ENCODE data around the gene UFD1. TPM values are rescaled to one million over a fixed set of nuclear protein-coding genes. Genes with fewer than 3 reads are reported as not detected.

The UFD1 gene
- total RNA-seq, 2 donors from 2014 or later, result 45.7 to 73.6 TPM

GRCh38 chr22:19503367-19503766 is 24.4 kb upstream of the UFD1 start:
- Histone ChIP-seq H3K27ac (no peak overlapping the region), H3K27me3 (no peaks in the 10 kb centered on the region), H3K9ac (ENCODE audit: low read depth in 2 of 2, low read length in 2 of 2) (no peak overlapping the region), H3K36me3 (no peaks in the 10 kb centered on the region), H3K4me1 (no peaks in the 10 kb centered on the region), H3K9me3 (no peaks in the 10 kb centered on the region), H3K4me3 (no peak overlapping the region)
- no peak for DNase-seq
- TF ChIP-seq, protein P1, sequence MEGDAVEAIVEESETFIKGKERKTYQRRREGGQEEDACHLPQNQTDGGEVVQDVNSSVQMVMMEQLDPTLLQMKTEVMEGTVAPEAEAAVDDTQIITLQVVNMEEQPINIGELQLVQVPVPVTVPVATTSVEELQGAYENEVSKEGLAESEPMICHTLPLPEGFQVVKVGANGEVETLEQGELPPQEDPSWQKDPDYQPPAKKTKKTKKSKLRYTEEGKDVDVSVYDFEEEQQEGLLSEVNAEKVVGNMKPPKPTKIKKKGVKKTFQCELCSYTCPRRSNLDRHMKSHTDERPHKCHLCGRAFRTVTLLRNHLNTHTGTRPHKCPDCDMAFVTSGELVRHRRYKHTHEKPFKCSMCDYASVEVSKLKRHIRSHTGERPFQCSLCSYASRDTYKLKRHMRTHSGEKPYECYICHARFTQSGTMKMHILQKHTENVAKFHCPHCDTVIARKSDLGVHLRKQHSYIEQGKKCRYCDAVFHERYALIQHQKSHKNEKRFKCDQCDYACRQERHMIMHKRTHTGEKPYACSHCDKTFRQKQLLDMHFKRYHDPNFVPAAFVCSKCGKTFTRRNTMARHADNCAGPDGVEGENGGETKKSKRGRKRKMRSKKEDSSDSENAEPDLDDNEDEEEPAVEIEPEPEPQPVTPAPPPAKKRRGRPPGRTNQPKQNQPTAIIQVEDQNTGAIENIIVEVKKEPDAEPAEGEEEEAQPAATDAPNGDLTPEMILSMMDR (IDR thresholded peaks at IDR 0.05), result no peak
- intact Hi-C loops (cut with DNase I), result no loop called here

GRCh38 chr22:19501897-19502447 is 23.0 kb upstream of the UFD1 start:
- no peaks in the 10 kb centered on the region for H3K9me3 ChIP-seq
- H3K9ac ChIP-seq (ENCODE audit: low read depth in 2 of 2, low read length in 2 of 2), result no peak overlapping the region
- TF ChIP-seq, protein P1 (IDR thresholded peaks at IDR 0.05), result no peak
- no peak overlapping the region for H3K27ac ChIP-seq
- H3K36me3 ChIP-seq, result no peaks in the 10 kb centered on the region
- H3K4me3 ChIP-seq, result no peak overlapping the region
- intact Hi-C loops (cut with DNase I), result no loop called here
- no peaks in the 10 kb centered on the region for H3K27me3 ChIP-seq
- DNase-seq, result no peak
- H3K4me1 ChIP-seq, result no peaks in the 10 kb centered on the region

DNA sequence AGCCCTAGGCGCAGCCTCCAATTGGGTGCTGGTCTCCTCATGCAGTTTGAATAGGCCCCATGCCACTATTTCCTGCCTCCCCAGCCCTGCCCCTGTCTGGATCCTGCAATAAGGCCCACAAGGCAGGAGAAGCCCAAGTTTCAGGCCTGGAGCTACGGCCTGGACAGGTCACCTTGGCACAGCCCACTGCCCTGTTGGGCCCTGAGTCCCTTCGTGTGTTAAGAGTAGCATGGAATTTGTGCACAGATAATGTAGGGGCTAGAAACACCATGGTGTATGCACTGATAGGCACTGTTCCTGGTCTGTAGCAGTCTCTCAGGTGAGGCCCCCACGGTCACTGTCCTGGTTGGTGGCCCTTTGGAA is 20.9 kb upstream of the UFD1 start:
- Histone ChIP-seq H3K4me3 (no peak overlapping the region), H3K27ac (no peak overlapping the region), H3K9ac (ENCODE audit: low read depth in 2 of 2, low read length in 2 of 2) (no peak overlapping the region), H3K9me3 (no peaks in the 10 kb centered on the region), H3K36me3 (no peaks in the 10 kb centered on the region), H3K4me1 (no peaks in the 10 kb centered on the region), H3K27me3 (no peaks in the 10 kb centered on the region)
- TF ChIP-seq, protein P1 (IDR thresholded peaks at IDR 0.05), result no peak
- no peak for DNase-seq
- intact Hi-C loops (cut with DNase I), result no loop called here

DNA sequence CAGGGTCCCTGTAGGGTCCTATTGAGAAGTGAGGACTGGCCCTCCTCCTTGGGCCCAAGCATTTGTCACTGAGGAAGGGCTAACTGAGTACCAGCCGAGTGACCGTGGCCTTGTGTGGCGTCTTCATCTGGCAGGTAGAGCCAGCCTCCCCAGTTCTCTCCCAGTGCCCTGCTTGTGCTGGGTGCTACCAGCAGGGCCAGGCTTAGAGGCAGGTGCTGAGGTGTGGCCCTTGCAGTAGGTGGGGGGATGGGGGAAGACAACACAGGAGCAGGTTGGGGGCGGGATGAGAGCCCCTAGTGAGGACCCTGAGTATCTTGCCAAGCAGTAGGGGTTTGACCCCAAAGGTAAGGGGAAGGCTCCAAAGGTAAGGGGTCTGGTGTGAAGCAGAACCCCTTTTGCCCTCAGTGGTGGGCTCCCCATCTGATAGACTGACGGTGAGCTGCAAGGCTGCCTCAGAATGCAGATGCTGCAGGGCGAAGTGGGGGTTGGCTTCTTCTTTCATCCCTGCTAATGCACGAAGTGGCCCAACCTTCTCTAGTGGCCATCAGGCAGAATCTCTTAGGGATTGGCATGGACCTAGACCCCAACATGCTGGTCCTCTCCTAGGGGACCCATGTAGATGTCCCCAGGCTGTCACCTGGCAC is 20.4 kb upstream of the UFD1 start:
- intact Hi-C loops (cut with DNase I), result no loop called here
- H3K9me3 ChIP-seq, result no peaks in the 10 kb centered on the region
- H3K27ac ChIP-seq, result no peak overlapping the region
- H3K4me3 ChIP-seq, result no peak overlapping the region
- DNase-seq, result no peak
- H3K36me3 ChIP-seq, result no peaks in the 10 kb centered on the region
- H3K4me1 ChIP-seq, result no peaks in the 10 kb centered on the region
- H3K27me3 ChIP-seq, result no peaks in the 10 kb centered on the region
- no peak overlapping the region for H3K9ac ChIP-seq (ENCODE audit: low read depth in 2 of 2, low read length in 2 of 2)
- TF ChIP-seq, protein P1 (IDR thresholded peaks at IDR 0.05), result no peak

DNA sequence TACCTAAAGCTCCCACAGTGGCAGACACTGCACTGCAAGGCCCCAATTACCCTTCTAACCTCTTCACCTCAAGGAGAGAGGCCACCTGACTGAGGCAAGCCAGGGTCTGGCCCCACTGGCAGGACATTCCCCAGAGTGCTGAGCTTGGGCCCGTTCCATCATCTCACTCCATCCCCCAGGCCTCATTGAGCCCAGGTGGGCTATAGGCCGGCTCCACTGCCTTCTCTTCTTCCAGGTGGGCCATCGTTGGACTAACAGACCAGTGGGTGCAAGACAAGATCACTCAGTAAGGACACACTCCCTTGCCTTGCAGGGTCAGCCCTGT is 19.8 kb upstream of the UFD1 start:
- Histone ChIP-seq H3K9ac (ENCODE audit: low read depth in 2 of 2, low read length in 2 of 2) (no peak overlapping the region), H3K27ac (no peak overlapping the region), H3K27me3 (no peaks in the 10 kb centered on the region), H3K9me3 (no peaks in the 10 kb centered on the region), H3K36me3 (no peaks in the 10 kb centered on the region), H3K4me1 (no peaks in the 10 kb centered on the region), H3K4me3 (no peak overlapping the region)
- TF ChIP-seq, protein P1 (IDR thresholded peaks at IDR 0.05), result no peak
- intact Hi-C loops (cut with DNase I), result no loop called here
- DNase-seq, result no peak

Data from colonic mucosa (tissue), 4 donors.